H9 (cell line): ENCODE results near the gene CHML. TPM values are rescaled to one million over a fixed set of nuclear protein-coding genes. Genes with fewer than 3 reads are reported as not detected.

Experiments used
- DNase-seq: peaks from one replicate; pipeline ENCODE4 v3.0.0-alpha.2; 2017
- H2AFZ ChIP-seq: one replicate; pipeline ENCODE4 v1.6.1; 2013; ENCODE audit warnings: mild to moderate bottlenecking, low read length, control low read depth, moderate library complexity
- H2AK5ac ChIP-seq: 2 replicates; pipeline ENCODE4 v1.6.1; 2013; ENCODE audit warnings: low read length, control low read depth, mixed read lengths; ENCODE audit not compliant: insufficient read length
- H2BK120ac ChIP-seq: one replicate; pipeline ENCODE4 v1.6.1; 2013; ENCODE audit warnings: low read depth, mild to moderate bottlenecking, low read length, control low read depth, inconsistent platforms; ENCODE audit not compliant: poor library complexity, severe bottlenecking
- H2BK12ac ChIP-seq: 2 replicates; pipeline ENCODE4 v1.6.1; 2013; ENCODE audit warnings: low read length, control low read depth, mixed read lengths, low read depth; ENCODE audit not compliant: insufficient read length
- H2BK15ac ChIP-seq: 2 replicates; pipeline ENCODE4 v1.6.1; 2013; ENCODE audit warnings: low read depth, low read length, control low read depth
- H2BK20ac ChIP-seq: one replicate; pipeline ENCODE4 v1.6.1; 2013; ENCODE audit warnings: low read depth, mild to moderate bottlenecking, low read length, control low read depth, inconsistent platforms; ENCODE audit not compliant: poor library complexity, severe bottlenecking
- H2BK5ac ChIP-seq: 2 replicates; pipeline ENCODE4 v1.6.1; 2013; ENCODE audit warnings: low read length, control low read depth, mixed read lengths; ENCODE audit not compliant: insufficient read length
- H3K14ac ChIP-seq: 2 replicates; pipeline ENCODE4 v1.6.1; 2013; ENCODE audit warnings: low read length, control low read depth; ENCODE audit not compliant: insufficient read depth
- H3K18ac ChIP-seq: 2 replicates; pipeline ENCODE4 v1.6.1; 2013; ENCODE audit warnings: low read depth, mild to moderate bottlenecking, mixed read lengths, low read length, control low read depth; ENCODE audit not compliant: insufficient read length
- H3K23ac ChIP-seq: 2 replicates; pipeline ENCODE4 v1.6.1; 2013; ENCODE audit warnings: low read length, control low read depth, mixed read lengths, low read depth; ENCODE audit not compliant: insufficient read length
- H3K23me2 ChIP-seq: 2 replicates; pipeline ENCODE4 v1.6.1; 2013; ENCODE audit warnings: low read depth, mild to moderate bottlenecking, mixed read lengths, low read length, control low read depth; ENCODE audit not compliant: insufficient read length, poor library complexity, severe bottlenecking
- H3K27ac ChIP-seq: 2 replicates; pipeline ENCODE4 v1.5.1; 2013; ENCODE audit warnings: low read length, control low read depth, mixed read lengths, low read depth; ENCODE audit not compliant: insufficient read length
- H3K27me3 ChIP-seq: 2 replicates; pipeline ENCODE4 v1.6.1; 2013; ENCODE audit warnings: low read length, control low read depth, inconsistent platforms; ENCODE audit not compliant: insufficient read depth
- H3K4ac ChIP-seq: 2 replicates; pipeline ENCODE4 v1.6.1; 2013; ENCODE audit warnings: low read depth, mild to moderate bottlenecking, control low read depth, inconsistent platforms, low read length, moderate library complexity
- H3K4me1 ChIP-seq: 2 replicates; pipeline ENCODE4 v1.6.1; 2013; ENCODE audit warnings: low read length, control low read depth, inconsistent platforms; ENCODE audit not compliant: insufficient read depth
- H3K4me2 ChIP-seq: 2 replicates; pipeline ENCODE4 v1.6.1; 2013; ENCODE audit warnings: low read length, control low read depth, mixed read lengths; ENCODE audit not compliant: insufficient read length, insufficient read depth
- H3K56ac ChIP-seq: 2 replicates; pipeline ENCODE4 v1.6.1; 2013; ENCODE audit warnings: low read depth, mild to moderate bottlenecking, mixed read lengths, low read length, control low read depth; ENCODE audit not compliant: insufficient read length
- H3K79me1 ChIP-seq: 2 replicates; pipeline ENCODE4 v1.6.1; 2013; ENCODE audit warnings: low read depth, mild to moderate bottlenecking, moderate library complexity, low read length, control low read depth, inconsistent platforms; ENCODE audit not compliant: insufficient read depth, poor library complexity, severe bottlenecking
- H3K79me2 ChIP-seq: 2 replicates; pipeline ENCODE4 v1.6.1; 2013; ENCODE audit warnings: low read length, control low read depth, inconsistent platforms; ENCODE audit not compliant: insufficient read depth
- H3K9ac ChIP-seq: 2 replicates; pipeline ENCODE4 v1.6.1; 2013; ENCODE audit warnings: low read length, control low read depth, mixed read lengths; ENCODE audit not compliant: insufficient read length; ENCODE audit errors: extremely low read depth
- H3K9me3 ChIP-seq: one replicate; pipeline ENCODE4 v1.6.1; 2013; ENCODE audit warnings: low read depth, low read length, inconsistent platforms; ENCODE audit not compliant: control insufficient read depth
- H3T11ph ChIP-seq: one replicate; pipeline ENCODE4 v1.6.1; 2013; ENCODE audit warnings: mild to moderate bottlenecking, low read length, control low read depth, inconsistent platforms
- H4K20me1 ChIP-seq: one replicate; pipeline ENCODE4 v1.6.1; 2013; ENCODE audit not compliant: control insufficient read depth, insufficient read length, insufficient read depth
- H4K5ac ChIP-seq: 2 replicates; pipeline ENCODE4 v1.6.1; 2013; ENCODE audit warnings: low read depth, mild to moderate bottlenecking, mixed read lengths, low read length, control low read depth; ENCODE audit not compliant: insufficient read length
- H4K8ac ChIP-seq: replicated peaks from 2 replicates; pipeline ENCODE4 v1.6.1; 2013; ENCODE audit warnings: low read length, control low read depth, mixed read lengths, low read depth; ENCODE audit not compliant: insufficient read length
- H4K91ac ChIP-seq: 2 replicates; pipeline ENCODE4 v1.6.1; 2013; ENCODE audit warnings: low read depth, mild to moderate bottlenecking, moderate library complexity, mixed read lengths, low read length, control low read depth; ENCODE audit not compliant: insufficient read length
- H3K27ac Mint-ChIP-seq, 3 experiments: 2 replicates in 2 of 3; 3 replicates in 1 of 3; pipeline ENCODE4 v1.8.0; 2020 to 2021; ENCODE audit warnings: mixed read lengths in 3 of 3, mild to moderate bottlenecking in 1 of 3, moderate library complexity in 1 of 3
- H3K27me3 Mint-ChIP-seq: 2 replicates; pipeline ENCODE4 v1.8.0; 2021; ENCODE audit warnings: low read depth, mild to moderate bottlenecking, moderate library complexity, mixed read lengths
- H3K36me3 Mint-ChIP-seq, 3 experiments: 2 replicates in 2 of 3; 3 replicates in 1 of 3; pipeline ENCODE4 v1.8.0; 2020 to 2021; ENCODE audit warnings: low read depth in 3 of 3, mixed read lengths in 3 of 3; ENCODE audit not compliant: insufficient read depth in 1 of 3
- H3K4me1 Mint-ChIP-seq, 2 experiments: 2 replicates each; pipeline ENCODE4 v1.8.0; 2020; ENCODE audit warnings: mixed read lengths in 2 of 2
- H3K4me3 Mint-ChIP-seq, 2 experiments: 2 replicates in 1 of 2; 3 replicates in 1 of 2; pipeline ENCODE4 v1.8.0; 2020 to 2021; ENCODE audit warnings: mild to moderate bottlenecking in 2 of 2, mixed read lengths in 2 of 2, moderate library complexity in 1 of 2
- H3K9me3 Mint-ChIP-seq, 2 experiments: 2 replicates in 1 of 2; 3 replicates in 1 of 2; pipeline ENCODE4 v1.8.0; 2020; ENCODE audit warnings: mild to moderate bottlenecking in 2 of 2, mixed read lengths in 2 of 2, moderate library complexity in 1 of 2
- WGBS: extraction: QIAGEN DNeasy Blood & Tissue Kit; methylation state at CpG from one replicate; pipeline ENCODE4 v1.1.7; 2013; ENCODE audit warnings: missing lambda C conversion rate, low lambda C conversion rate, mixed read lengths; ENCODE audit not compliant: insufficient read length; ENCODE audit errors: extremely low coverage; 5-methylcytosine and 5-hydroxymethylcytosine counted together
- total RNA-seq: library from RNA; stranded (reverse); gene quantifications from 2 replicates; pipeline ENCODE4 v1.2.1, GENCODE V29; 2021
- TF ChIP-seq, protein P1 (sequence below): fragments of 200-600 bp; sonication (generic); conservative IDR thresholded peaks from 3 replicates; pipeline ENCODE4 v1.8.0; 2021; ENCODE audit warnings: antibody characterized with exemption, mild to moderate bottlenecking

CHML gene
- total RNA-seq, 1 experiment from 2014 or later = 45.7 TPM

- no peak overlapping the region for H3K27ac Mint-ChIP-seq
- H2BK5ac ChIP-seq = no peak overlapping the region
- TF ChIP-seq, protein P1, sequence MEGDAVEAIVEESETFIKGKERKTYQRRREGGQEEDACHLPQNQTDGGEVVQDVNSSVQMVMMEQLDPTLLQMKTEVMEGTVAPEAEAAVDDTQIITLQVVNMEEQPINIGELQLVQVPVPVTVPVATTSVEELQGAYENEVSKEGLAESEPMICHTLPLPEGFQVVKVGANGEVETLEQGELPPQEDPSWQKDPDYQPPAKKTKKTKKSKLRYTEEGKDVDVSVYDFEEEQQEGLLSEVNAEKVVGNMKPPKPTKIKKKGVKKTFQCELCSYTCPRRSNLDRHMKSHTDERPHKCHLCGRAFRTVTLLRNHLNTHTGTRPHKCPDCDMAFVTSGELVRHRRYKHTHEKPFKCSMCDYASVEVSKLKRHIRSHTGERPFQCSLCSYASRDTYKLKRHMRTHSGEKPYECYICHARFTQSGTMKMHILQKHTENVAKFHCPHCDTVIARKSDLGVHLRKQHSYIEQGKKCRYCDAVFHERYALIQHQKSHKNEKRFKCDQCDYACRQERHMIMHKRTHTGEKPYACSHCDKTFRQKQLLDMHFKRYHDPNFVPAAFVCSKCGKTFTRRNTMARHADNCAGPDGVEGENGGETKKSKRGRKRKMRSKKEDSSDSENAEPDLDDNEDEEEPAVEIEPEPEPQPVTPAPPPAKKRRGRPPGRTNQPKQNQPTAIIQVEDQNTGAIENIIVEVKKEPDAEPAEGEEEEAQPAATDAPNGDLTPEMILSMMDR = no peak
- H3K27me3 ChIP-seq = no peaks in the 10 kb centered on the region
- no peak overlapping the region for H4K91ac ChIP-seq
- H3K23me2 ChIP-seq = no peaks in the 10 kb centered on the region
- no peaks in the 10 kb centered on the region for H4K20me1 ChIP-seq
- no peaks in the 10 kb centered on the region for H3K36me3 Mint-ChIP-seq
- H3K79me2 ChIP-seq = no peaks in the 10 kb centered on the region
- no peak overlapping the region for H3K4me2 ChIP-seq
- no peak for DNase-seq
- no peak overlapping the region for H2BK20ac ChIP-seq
- no CpG with 5 or more reads among the region's 1 CpG for WGBS
- no peak overlapping the region for H2BK120ac ChIP-seq
- H4K8ac ChIP-seq = no peak overlapping the region
- H3K4me3 Mint-ChIP-seq = no peak overlapping the region
- no peak overlapping the region for H3K14ac ChIP-seq
- no peaks in the 10 kb centered on the region for H3K9me3 Mint-ChIP-seq
- no peak overlapping the region for H2BK15ac ChIP-seq
- H3K4ac ChIP-seq = no peak overlapping the region
- no peaks in the 10 kb centered on the region for H3K79me1 ChIP-seq
- no peak overlapping the region for H2BK12ac ChIP-seq
- H3K56ac ChIP-seq = no peak overlapping the region
- no peaks in the 10 kb centered on the region for H3K4me1 Mint-ChIP-seq
- no peak overlapping the region for H3K9ac ChIP-seq
- no peak overlapping the region for H3T11ph ChIP-seq
- H2AK5ac ChIP-seq = no peak overlapping the region
- no peaks in the 10 kb centered on the region for H3K9me3 ChIP-seq
- no peaks in the 10 kb centered on the region for H3K27me3 Mint-ChIP-seq
- no peak overlapping the region for H3K27ac ChIP-seq
- H3K4me1 ChIP-seq = no peaks in the 10 kb centered on the region; the same call in 1 of the 2 replicates
- no peak overlapping the region for H2AFZ ChIP-seq
- no peak overlapping the region for H4K5ac ChIP-seq
- no peak overlapping the region for H3K23ac ChIP-seq
- no peak overlapping the region for H3K18ac ChIP-seq
Observed at GRCh38 chr1:241684108-241684507, 43.9 kb upstream of the CHML start.
